T-helper 2 cell treated with Interferon-gamma antibody and Interleukin-4, amounts not matched to agents 5 μg/mL and 100 μg/mL, for 36 hours (primary cell): ENCODE data around the gene EWSR1.

Source experiments
- DNase-seq: peaks from one replicate; pipeline ENCODE4 v3.0.0; 2021; ENCODE audit warnings: low spot score
- H3K27ac Mint-ChIP-seq: one replicate; pipeline ENCODE4 v1.8.0; 2021; ENCODE audit warnings: mild to moderate bottlenecking, mixed read lengths
- H3K27me3 Mint-ChIP-seq: one replicate; pipeline ENCODE4 v1.8.0; 2021; ENCODE audit warnings: low read depth, mixed read lengths
- H3K36me3 Mint-ChIP-seq: one replicate; pipeline ENCODE4 v1.8.0; 2021; ENCODE audit warnings: low read depth, mixed read lengths
- H3K4me1 Mint-ChIP-seq: one replicate; pipeline ENCODE4 v1.8.0; 2021; ENCODE audit warnings: low read depth, mixed read lengths
- H3K4me3 Mint-ChIP-seq: one replicate; pipeline ENCODE4 v1.8.0; 2022; ENCODE audit warnings: mild to moderate bottlenecking, moderate library complexity, mixed read lengths
- H3K9me3 Mint-ChIP-seq: one replicate; pipeline ENCODE4 v1.8.0; 2021; ENCODE audit warnings: mixed read lengths

The EWSR1 gene

GRCh38 chr22:29310065-29310862, 42.2 kb downstream of the EWSR1 start:
- Mint-ChIP-seq H3K9me3 (no peaks in the 10 kb centered on the region), H3K4me1 (peaks cover 18% of the 10 kb centered on the region), H3K36me3 (peaks cover 1% of the 10 kb centered on the region), H3K27ac (no peak overlapping the region), H3K4me3 (no peak overlapping the region), H3K27me3 (peaks cover 34% of the 10 kb centered on the region)
- no peak for DNase-seq

GRCh38 chr22:29310863-29311339, 42.8 kb downstream of the EWSR1 start:
- Mint-ChIP-seq H3K27me3 (peaks cover 32% of the 10 kb centered on the region), H3K4me3 (no peak overlapping the region), H3K9me3 (no peaks in the 10 kb centered on the region), H3K4me1 (peaks cover 17% of the 10 kb centered on the region), H3K27ac (no peak overlapping the region), H3K36me3 (peaks cover 1% of the 10 kb centered on the region)
- peak; percentile 80 for DNase-seq

- DNase-seq = no peak
- H3K27me3 Mint-ChIP-seq = peaks cover 35% of the 10 kb centered on the region
- peaks cover 12% of the 10 kb centered on the region for H3K4me1 Mint-ChIP-seq
- H3K36me3 Mint-ChIP-seq = peaks cover 1% of the 10 kb centered on the region
- H3K9me3 Mint-ChIP-seq = no peaks in the 10 kb centered on the region
- H3K27ac Mint-ChIP-seq = no peak overlapping the region
- H3K4me3 Mint-ChIP-seq = no peak overlapping the region
These were observed 43.6 kb downstream of the EWSR1 start for GRCh38 chr22:29311464-29312217.

- H3K27ac Mint-ChIP-seq = no peak overlapping the region
- H3K4me3 Mint-ChIP-seq = no peak overlapping the region
- H3K36me3 Mint-ChIP-seq = peaks cover 1% of the 10 kb centered on the region
- no peak for DNase-seq
- no peaks in the 10 kb centered on the region for H3K9me3 Mint-ChIP-seq
- H3K27me3 Mint-ChIP-seq = peaks cover 41% of the 10 kb centered on the region
- H3K4me1 Mint-ChIP-seq = peaks cover 12% of the 10 kb centered on the region
These were observed 44.4 kb downstream of the EWSR1 start for GRCh38 chr22:29312218-29313125.

GRCh38 chr22:29313126-29313575, 45.1 kb downstream of the EWSR1 start:
- Mint-ChIP-seq H3K36me3 (peaks cover 1% of the 10 kb centered on the region), H3K4me3 (no peak overlapping the region), H3K9me3 (no peaks in the 10 kb centered on the region), H3K27ac (no peak overlapping the region), H3K27me3 (peaks cover 41% of the 10 kb centered on the region), H3K4me1 (peaks cover 12% of the 10 kb centered on the region)
- DNase-seq = no peak

GRCh38 chr22:29313576-29314466, 45.8 kb downstream of the EWSR1 start:
- H3K4me1 Mint-ChIP-seq = peaks cover 12% of the 10 kb centered on the region
- no peaks in the 10 kb centered on the region for H3K9me3 Mint-ChIP-seq
- peak overlapping the region; percentile 47 for H3K4me3 Mint-ChIP-seq
- H3K27me3 Mint-ChIP-seq = peaks cover 41% of the 10 kb centered on the region
- H3K36me3 Mint-ChIP-seq = peaks cover 1% of the 10 kb centered on the region
- no peak overlapping the region for H3K27ac Mint-ChIP-seq
- no peak for DNase-seq

GRCh38 chr22:29314537-29315285, 46.6 kb downstream of the EWSR1 start:
- H3K27ac Mint-ChIP-seq = peak overlapping the region; percentile 27

GRCh38 chr22:29315286-29316140, 47.4 kb downstream of the EWSR1 start, which contains the start of gene RASL10A:
RASL10A (minus strand) TSS chr22:29315697; CDS start chr22:29315246, 451 bp downstream.
- H3K9me3 Mint-ChIP-seq = no peaks in the 10 kb centered on the region
- H3K36me3 Mint-ChIP-seq = peaks cover 1% of the 10 kb centered on the region
- peaks cover 12% of the 10 kb centered on the region for H3K4me1 Mint-ChIP-seq
- H3K4me3 Mint-ChIP-seq = peak within 1 kb of the TSS; percentile 47
- no peak for DNase-seq
- H3K27ac Mint-ChIP-seq = peak within 1 kb of the TSS; percentile 27
- peaks cover 41% of the 10 kb centered on the region for H3K27me3 Mint-ChIP-seq

More at GRCh38 chr22:29314537-29315285, 46.6 kb downstream of the EWSR1 start:
- H3K27me3 Mint-ChIP-seq = peaks cover 41% of the 10 kb centered on the region
- H3K9me3 Mint-ChIP-seq = no peaks in the 10 kb centered on the region
- peak overlapping the region; percentile 47 for H3K4me3 Mint-ChIP-seq
- DNase-seq = no peak
- H3K36me3 Mint-ChIP-seq = peaks cover 1% of the 10 kb centered on the region
- H3K4me1 Mint-ChIP-seq = peaks cover 12% of the 10 kb centered on the region

GRCh38 chr22:29316141-29316828, 48.2 kb downstream of the EWSR1 start:
- Mint-ChIP-seq H3K27me3 (peaks cover 41% of the 10 kb centered on the region), H3K36me3 (peaks cover 1% of the 10 kb centered on the region), H3K27ac (no peak overlapping the region), H3K4me1 (peaks cover 10% of the 10 kb centered on the region), H3K4me3 (no peak overlapping the region), H3K9me3 (no peaks in the 10 kb centered on the region)
- no peak for DNase-seq

GRCh38 chr22:29317827-29318454, 49.9 kb downstream of the EWSR1 start:
- H3K27ac Mint-ChIP-seq = no peak overlapping the region
- H3K36me3 Mint-ChIP-seq = peaks cover 1% of the 10 kb centered on the region
- peaks cover 10% of the 10 kb centered on the region for H3K4me1 Mint-ChIP-seq
- DNase-seq = no peak
- no peak overlapping the region for H3K4me3 Mint-ChIP-seq
- H3K9me3 Mint-ChIP-seq = no peaks in the 10 kb centered on the region
- H3K27me3 Mint-ChIP-seq = peaks cover 35% of the 10 kb centered on the region

GRCh38 chr22:29319072-29319471, 51.0 kb downstream of the EWSR1 start:
- Mint-ChIP-seq H3K4me1 (peaks cover 5% of the 10 kb centered on the region), H3K27me3 (peaks cover 26% of the 10 kb centered on the region), H3K27ac (no peak overlapping the region), H3K36me3 (no peaks in the 10 kb centered on the region), H3K4me3 (no peak overlapping the region), H3K9me3 (no peaks in the 10 kb centered on the region)
- DNase-seq = no peak
